Ammon's horn (tissue), 1 donor: ENCODE data around the gene YIPF1.
A peak's percentile ranks its signal among the peaks of the same experiment; 100 is the strongest.
"Not testable (repeated sequence)": the region's sequence is repeated elsewhere in the genome, so short reads cannot be mapped to it uniquely, and the experiment has no call there.

Source experiments
- DNase-seq: peaks from one replicate; pipeline ENCODE4 v3.0.0-alpha.2; 2016; ENCODE audit warnings: low spot score

Gene YIPF1

DNA sequence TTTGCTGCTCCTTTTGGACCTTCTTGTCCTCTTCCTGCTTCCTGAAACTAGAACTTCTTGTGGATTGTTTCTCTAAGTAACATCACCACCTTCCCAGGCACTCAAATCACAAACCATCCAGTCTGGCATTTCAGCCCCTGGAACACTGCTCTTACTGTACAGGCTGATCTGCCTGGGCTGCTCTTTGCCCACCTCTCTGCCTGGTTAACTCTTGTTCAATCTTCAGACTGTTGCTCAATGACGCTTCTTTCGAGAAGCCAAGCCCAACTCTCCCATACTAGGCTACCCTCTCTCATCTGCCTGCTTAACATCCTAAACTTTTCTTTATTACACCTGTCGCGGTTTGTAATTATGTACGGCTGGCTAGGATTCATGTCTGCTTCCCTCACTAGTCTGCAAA lies 5.0 kb upstream of the YIPF1 start:
- DNase-seq = no peak

DNA sequence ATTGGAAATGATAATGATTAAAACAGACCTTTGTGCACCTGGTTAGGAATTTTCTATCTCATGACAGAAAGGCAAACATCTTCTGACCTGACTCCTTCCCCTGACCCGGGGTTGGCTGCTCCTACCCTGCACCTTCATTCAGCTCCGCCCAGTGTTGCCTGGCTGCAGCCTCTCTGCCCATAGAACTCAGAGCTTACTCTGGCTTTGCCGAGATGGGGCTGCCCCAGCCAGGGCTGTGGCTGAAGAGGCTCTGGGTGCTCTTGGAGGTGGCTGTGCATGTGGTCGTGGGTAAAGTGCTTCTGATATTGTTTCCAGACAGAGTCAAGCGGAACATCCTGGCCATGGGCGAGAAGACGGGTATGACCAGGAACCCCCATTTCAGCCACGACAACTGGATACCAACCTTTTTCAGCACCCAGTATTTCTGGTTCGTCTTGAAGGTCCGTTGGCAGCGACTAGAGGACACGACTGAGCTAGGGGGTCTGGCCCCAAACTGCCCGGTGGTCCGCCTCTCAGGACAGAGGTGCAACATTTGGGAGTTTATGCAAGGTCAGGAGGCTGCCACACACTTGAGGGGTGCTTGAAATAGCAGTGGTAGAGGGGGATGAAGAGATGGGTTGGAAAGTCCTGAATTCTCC lies 4.5 kb upstream of the YIPF1 start, which contains the start of gene DIO1:
TSS of gene DIO1 (plus strand) at position 189 of the 638 bp plus-strand sequence. CDS start at position 213, 24 bp downstream.
- DNase-seq = no peak

DNA sequence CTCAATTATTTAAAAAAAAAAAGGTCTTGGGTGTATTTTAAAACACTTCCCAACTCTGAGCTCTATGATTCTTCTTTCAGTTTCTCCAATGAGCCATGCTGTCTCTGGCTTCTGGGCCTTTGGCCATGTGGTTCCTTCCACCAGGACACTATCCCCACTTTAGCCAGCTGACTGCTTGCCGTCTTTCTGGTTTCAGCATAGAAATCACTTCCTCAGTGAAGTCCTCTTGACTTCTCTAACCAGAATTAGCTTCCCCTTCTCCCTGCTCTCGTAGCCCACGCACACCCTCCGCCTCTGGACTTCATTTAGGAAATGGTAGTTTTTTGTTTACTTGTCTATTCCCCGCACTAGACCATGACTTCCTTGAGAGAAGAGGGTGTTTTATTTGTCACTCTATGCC lies 3.3 kb upstream of the YIPF1 start:
- peak; percentile 82 for DNase-seq

GRCh38 chr1:53891678-53892077 lies 2.1 kb upstream of the YIPF1 start:
- DNase-seq = no peak

DNA sequence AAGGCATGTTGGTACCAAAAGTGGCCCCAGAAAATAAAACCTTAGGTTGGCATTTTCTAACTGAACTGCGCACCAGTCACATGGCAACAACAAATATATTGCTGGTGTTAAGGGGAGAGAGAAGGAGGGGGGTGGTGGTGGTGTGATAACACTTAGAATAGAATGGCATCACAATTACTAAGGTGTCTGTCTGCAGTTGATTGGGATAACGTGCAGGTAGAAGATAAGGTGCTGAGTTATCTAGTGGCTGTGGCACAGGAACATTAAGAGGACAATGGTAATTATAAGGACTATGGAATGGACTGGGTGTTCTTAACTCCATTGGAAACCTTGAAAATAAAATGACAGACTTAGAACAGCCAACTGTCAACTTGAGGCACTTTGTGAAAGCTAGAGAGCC lies 1.4 kb upstream of the YIPF1 start:
- DNase-seq = no peak

GRCh38 chr1:53890522-53890941 lies 935 bp upstream of the YIPF1 start:
- no peak for DNase-seq

GRCh38 chr1:53888681-53889080 lies 916 bp downstream of the YIPF1 start:
- no peak for DNase-seq

- DNase-seq = not testable (repeated sequence)
Observed at GRCh38 chr1:53883600-53883999, 6.0 kb downstream of the YIPF1 start.

- DNase-seq = not testable (repeated sequence)
Observed at GRCh38 chr1:53881853-53882252, 7.7 kb downstream of the YIPF1 start.

DNA sequence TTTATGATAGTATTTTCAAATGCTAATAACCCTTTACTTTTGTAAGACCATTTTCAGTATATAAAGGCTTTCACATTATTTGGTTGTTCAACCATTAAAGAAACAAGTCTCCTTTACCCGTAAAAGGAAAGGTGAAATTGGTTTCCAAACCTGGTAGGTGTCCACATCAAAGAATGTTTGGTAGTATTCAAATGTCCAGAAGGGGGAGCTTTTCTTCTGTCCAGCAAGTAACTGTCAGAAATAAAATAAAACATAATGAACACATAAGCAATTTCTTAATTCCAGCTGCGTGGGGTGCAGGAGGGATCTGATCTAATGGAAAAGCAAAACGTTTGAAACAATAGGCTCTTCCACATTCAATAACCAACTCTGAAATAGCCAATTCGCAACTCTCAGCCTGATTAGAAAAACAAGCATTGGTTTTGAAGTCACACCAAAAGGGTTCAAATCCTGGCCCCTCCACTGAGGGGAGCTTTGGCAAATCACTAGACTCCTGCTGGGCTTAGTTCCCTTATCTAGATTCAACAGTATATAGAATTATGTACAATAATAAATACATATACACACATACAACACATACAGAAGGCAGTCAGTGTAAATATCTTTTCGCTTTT lies 11.0 kb downstream of the YIPF1 start:
- peak; percentile 23 for DNase-seq

DNA sequence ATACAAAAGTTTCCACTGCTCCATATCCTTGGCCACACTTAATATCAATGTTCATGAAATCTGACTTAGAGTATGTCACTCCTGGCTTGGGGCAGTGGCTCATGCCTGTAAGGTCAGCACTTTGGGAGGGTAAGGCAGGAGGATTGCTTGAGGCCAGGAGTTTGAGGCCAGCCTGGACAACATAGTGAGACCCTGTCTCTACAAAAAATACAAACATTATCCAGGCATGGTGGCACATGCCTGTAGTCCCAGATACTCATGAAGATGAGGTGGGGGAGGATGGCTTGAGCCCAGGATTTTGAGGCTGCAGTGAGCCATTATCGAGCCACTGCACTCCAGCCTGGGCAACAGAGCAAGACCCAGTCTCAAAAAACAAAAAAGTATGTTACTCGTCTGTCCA lies 14.4 kb downstream of the YIPF1 start:
- DNase-seq = not testable (repeated sequence)

DNA sequence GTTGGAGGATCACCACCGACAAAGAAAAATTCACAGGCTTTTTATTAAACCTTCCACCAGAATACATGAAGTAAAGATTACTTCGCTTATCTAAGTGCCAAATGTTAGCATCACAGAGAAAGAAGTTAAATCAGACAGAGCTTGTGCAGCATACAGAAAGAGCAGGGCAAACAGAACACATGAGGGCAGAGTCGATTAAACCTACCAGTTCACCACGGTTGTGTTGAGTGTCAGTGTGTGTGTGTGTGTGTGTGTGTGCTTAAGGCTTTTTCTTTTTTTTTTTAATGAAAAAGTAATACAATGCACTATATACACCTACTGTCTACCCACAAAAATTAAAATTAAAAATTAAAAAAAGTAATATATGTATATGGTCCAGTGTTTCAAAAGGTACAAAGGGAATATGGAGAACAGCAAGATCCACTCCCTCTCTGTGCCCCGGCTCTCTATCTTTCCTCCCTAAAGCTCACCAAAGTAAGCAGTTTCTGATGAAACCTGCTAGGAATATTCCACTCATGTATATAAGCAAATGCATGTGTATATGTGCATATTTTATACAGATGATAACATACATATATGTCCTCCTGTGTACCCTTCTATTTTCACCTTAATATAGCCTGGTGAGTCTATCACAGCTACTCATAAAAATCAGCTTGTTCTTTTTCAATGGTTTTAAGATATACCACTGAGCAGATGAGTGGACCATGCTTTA lies 17.7 kb downstream of the YIPF1 start:
- DNase-seq = no peak

DNA sequence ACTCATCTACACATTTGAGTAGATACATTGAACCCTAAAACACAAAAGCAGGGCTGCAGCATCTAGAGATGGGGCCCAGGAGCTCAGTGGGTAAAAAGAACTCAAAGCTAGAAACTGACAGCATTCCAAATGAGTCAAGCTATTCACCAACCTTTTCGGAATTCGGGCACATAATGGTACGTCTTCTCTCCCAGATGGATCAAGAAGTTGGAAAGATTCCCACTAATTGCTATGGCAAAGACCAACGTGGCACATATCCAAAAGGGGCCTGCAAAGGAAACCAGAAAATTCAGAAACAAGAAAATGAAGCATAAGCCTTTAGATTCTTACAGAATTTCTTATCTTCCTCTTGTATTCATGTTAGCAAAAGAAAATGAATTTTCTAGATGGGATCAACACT lies 18.4 kb downstream of the YIPF1 start:
- no peak for DNase-seq

GRCh38 chr1:53869454-53870117 lies 20.0 kb downstream of the YIPF1 start:
- DNase-seq = peak; percentile 66

DNA sequence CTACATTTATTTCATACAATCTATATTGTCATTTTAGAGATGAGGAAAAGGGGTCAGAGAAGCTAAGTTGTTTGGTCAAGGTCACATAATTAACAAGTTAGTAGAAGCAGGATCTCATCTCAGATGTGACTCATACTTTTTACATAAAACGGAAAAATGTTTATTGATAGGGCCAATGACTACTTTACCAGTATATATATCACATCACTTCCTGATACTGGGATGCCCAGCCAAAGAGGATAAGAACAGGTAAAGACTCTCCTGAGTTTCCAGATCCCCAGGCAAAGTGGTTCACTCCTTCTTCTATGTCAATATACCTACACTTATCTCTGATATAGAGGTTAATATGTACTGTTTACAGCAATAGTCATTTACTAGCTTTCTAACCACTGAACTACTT lies 21.0 kb downstream of the YIPF1 start:
- no peak for DNase-seq

DNA sequence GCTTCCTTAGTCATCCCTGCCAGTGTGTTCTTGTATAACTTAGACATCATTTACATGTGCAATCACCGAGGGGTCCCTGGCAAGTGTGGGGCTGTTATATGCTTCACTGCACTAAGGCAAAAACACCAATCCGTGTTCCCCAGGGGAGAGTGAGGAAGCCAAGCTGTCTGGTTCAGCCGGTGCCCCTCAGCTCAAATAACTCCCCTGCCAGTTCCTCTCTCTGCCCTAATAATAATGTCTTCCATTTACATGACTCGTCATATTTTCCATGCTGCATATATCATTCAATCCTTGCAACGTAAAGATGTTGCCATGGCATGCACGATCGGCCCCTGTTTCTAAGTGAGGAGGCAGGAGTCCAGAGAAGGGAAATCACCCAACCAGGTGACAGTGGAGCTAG lies 27.1 kb downstream of the YIPF1 start:
- DNase-seq = no peak

- peak; percentile 71 for DNase-seq
Observed at GRCh38 chr1:53860967-53861411, 28.6 kb downstream of the YIPF1 start.

- DNase-seq = no peak
Observed at GRCh38 chr1:53851571-53852285, 37.9 kb downstream of the YIPF1 start.

DNA sequence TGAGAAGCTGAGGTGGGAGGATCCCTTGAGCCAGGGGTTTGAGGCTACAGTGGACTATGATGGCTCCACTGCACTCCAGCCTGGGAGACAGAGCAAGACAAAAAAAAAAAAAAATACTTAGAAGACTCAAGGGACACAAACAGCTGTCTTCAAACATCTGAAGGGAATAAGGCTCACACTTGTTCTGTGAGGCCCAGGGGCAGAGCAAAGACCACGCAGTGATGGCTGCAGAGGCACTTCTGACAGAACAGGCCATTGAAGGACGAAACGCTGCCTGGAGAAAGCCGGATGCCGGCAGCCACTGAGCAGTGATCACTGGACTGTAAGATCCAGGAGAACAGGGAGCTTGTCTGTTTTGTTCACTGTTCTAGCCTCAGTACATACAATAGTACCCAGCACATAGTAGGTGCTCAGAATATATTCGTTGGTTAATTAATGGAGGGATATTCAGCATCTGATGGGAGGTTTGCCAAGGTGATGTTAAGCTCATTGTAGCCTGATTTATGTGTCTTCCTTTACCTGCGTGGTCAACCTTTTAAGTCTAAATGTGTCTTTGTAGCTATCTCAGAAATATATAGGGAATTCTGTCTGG lies 39.4 kb downstream of the YIPF1 start:
- no peak for DNase-seq

- no peak for DNase-seq
Observed at GRCh38 chr1:53847980-53848379, 41.6 kb downstream of the YIPF1 start.

DNA sequence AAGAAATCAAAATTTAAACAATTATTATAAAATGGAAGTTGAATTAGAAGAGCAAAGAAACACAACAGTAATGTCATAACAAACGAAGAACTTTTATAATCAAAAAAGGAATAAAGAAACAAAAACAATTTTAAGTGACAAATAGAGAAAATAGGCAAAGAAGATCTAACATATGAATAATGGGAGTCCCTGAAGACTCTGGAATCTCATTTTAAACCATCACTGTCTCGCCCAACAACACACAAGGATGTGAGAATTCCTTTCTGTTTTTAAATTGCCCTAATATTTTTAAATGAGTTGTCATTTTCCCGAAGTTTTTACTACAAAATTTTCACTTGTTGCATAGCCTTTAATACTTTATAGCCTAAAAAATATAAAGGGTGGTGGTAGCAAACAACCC lies 47.2 kb downstream of the YIPF1 start:
- DNase-seq = no peak

DNA sequence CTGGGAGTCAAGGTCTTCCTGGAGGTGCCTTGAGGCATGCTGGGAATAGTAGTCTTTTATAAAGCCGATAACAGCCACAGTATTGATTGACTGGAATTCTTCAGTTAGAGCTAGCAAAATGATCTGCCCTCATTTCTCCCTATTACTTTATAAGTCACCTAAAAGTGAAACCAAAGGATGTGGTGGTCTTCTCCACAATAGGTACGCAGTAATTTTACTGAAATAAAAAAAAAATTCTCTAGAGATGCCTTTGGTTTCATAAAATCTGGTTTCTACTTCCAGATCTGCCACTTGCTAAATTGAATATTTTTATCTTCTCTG lies 51.0 kb downstream of the YIPF1 start:
- no peak for DNase-seq
